ENCODE measurements around the gene DCAF11. TPM values are rescaled to one million over a fixed set of nuclear protein-coding genes. Genes with fewer than 3 reads are reported as not detected.
A peak's percentile ranks its signal among the peaks of the same experiment; 100 is the strongest.

The DCAF11 gene
- total and polyA plus RNA-seq, 2 of the 13 experiments (the other 11 are each of a cell fraction or from before 2014, with no cell fraction given), result 150 to 257 TPM

GRCh38 chr14:24130717-24131548, 16.4 kb downstream of the DCAF11 start (continued):
- TF ChIP-seq ZMYM4 (CRISPR knock-in tag; IDR thresholded peaks at IDR 0.05) (peak; percentile 69; the same call in 1 of the 2 replicates), MYPOP (CRISPR knock-in tag; IDR thresholded peaks at IDR 0.05) (no peak), DNMT1 (CRISPR knock-in tag; IDR thresholded peaks at IDR 0.05) (peak; percentile 32; the same call in 1 of the 2 replicates), ZNF430 (CRISPR knock-in tag; IDR thresholded peaks at IDR 0.05) (peak; percentile 82), ISX (CRISPR knock-in tag; conservative IDR thresholded peaks at IDR 0.05) (no peak), KDM3A (CRISPR knock-in tag; IDR thresholded peaks at IDR 0.05; ENCODE audit: low read depth) (peak; percentile 33; the same call in 1 of the 2 replicates), ZNF318 (CRISPR knock-in tag; IDR thresholded peaks at IDR 0.05) (0 out of 2 replicates have a peak, but pooled peaks have one; percentile 19), STAT5B (CRISPR knock-in tag; IDR thresholded peaks at IDR 0.05) (no peak), MIER3 (CRISPR knock-in tag; IDR thresholded peaks at IDR 0.05; ENCODE audit: borderline replicate concordance) (peak; percentile 84), MED13 (CRISPR knock-in tag; IDR thresholded peaks at IDR 0.05) (no peak), ESRRA (CRISPR knock-in tag; IDR thresholded peaks at IDR 0.05; ENCODE audit: low read depth) (peak; percentile 99), NR2C2 (CRISPR knock-in tag; IDR thresholded peaks at IDR 0.05; ENCODE audit: borderline replicate concordance) (0 out of 2 replicates have a peak, but pooled peaks have one; percentile 41), ZNF557 (CRISPR knock-in tag; IDR thresholded peaks at IDR 0.05) (no peak), TBX3 (IDR thresholded peaks at IDR 0.05; ENCODE audit: borderline replicate concordance) (no peak), MTF1 (CRISPR knock-in tag; IDR thresholded peaks at IDR 0.05) (no peak), NCOR1 (IDR thresholded peaks at IDR 0.05; ENCODE audit: borderline replicate concordance, low read length) (no peak), MBD4 (IDR thresholded peaks at IDR 0.05; ENCODE audit: borderline replicate concordance, low read length) (no peak), EZH2 (conservative IDR thresholded peaks at IDR 0.05; ENCODE audit: low read depth, low read length) (no peak), RARA (CRISPR knock-in tag; IDR thresholded peaks at IDR 0.05) (peak; percentile 91), NFYB (CRISPR knock-in tag; IDR thresholded peaks at IDR 0.05) (no peak)
- TF ChIP-seq, protein P1, sequence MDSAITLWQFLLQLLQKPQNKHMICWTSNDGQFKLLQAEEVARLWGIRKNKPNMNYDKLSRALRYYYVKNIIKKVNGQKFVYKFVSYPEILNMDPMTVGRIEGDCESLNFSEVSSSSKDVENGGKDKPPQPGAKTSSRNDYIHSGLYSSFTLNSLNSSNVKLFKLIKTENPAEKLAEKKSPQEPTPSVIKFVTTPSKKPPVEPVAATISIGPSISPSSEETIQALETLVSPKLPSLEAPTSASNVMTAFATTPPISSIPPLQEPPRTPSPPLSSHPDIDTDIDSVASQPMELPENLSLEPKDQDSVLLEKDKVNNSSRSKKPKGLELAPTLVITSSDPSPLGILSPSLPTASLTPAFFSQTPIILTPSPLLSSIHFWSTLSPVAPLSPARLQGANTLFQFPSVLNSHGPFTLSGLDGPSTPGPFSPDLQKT (CRISPR knock-in tag; IDR thresholded peaks at IDR 0.05; ENCODE audit: borderline replicate concordance), result no peak
